Measurements from ENCODE around the gene FBLN5.

DNA sequence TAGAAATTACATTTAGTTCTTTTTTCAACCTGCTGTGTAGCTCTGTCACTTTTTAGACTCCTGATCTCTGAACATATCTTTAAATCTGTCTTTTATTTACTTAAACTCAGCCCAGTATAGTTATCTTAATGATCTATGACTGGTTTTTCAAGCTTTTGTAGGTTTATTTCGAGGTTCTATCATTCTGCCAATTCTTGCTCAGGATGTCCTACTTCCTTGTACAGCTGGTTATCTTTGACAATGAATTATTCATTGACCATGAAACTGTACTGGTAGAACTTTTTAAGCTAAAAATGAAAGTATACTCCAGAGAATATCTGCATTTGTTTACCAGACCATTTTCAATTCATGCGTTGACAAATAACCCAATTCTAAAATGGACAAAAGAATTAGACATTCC, 118.0 kb downstream of the FBLN5 start:
- no peak for TF ChIP-seq CTCF (IDR thresholded peaks at IDR 0.05)
- no peak for TF ChIP-seq POLR2A (IDR thresholded peaks at IDR 0.05)

Measured in right lobe of liver (tissue), 4 donors.